HL-60 (cell line): ENCODE results near the gene ALG11.

ENCODE experiments used
- CTCF ChIP-seq: IDR thresholded peaks from one replicate; pipeline ENCODE4 v1.5.1; 2011; ENCODE audit warnings: low read length, control low read depth, inconsistent platforms; ENCODE audit not compliant: insufficient read depth
- POLR2AphosphoS5 ChIP-seq: IDR thresholded peaks from 2 replicates; pipeline ENCODE4 v1.6.1; 2012; ENCODE audit warnings: low read depth

GRCh38 chr13:52005841-52006522, 6.2 kb upstream of the ALG11 start:
- TF ChIP-seq POLR2AphosphoS5 (no peak), CTCF (no peak)
